ENCODE measurements around the gene TMEM163. TPM values are rescaled to one million over a fixed set of nuclear protein-coding genes. Genes with fewer than 3 reads are reported as not detected.
"Not testable (repeated sequence)": the region's sequence is repeated elsewhere in the genome, so short reads cannot be mapped to it uniquely, and the experiment has no call there.

Gene TMEM163
- total RNA-seq, 1 donor from 2014 or later: 1.0 TPM

DNA sequence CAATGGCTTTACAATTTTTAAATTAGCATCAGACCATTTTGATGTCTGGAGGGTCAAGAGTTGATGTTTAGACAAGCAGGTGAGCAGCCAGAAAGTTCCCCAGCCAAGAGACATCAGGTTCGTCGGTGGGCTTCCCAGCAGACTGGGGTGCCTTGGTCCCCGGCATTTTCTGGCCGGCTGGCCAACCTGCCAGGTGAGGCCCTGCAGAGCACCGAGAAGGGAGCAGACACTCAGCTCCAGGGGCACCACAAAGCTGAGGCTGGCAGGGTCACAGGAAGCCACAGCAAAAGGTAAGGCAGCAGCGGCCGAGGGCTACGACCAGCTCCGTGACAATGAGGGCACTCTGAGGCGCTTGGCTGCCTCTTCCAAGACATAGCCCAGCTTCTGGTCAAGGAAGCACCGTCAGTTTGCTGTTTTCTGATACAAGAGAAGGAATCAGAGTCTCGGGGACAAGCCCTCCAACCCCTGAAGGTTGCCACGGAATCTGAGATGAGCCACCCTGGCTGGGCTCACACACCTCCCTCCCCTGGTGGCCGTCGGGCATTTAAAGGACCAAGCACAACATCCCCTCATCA is 235.9 kb downstream of the TMEM163 start:
- Mint-ChIP-seq H3K4me3 (no peak overlapping the region), H3K9me3 (no peaks in the 10 kb centered on the region), H3K36me3 (ENCODE audit: low read depth) (peaks cover 2% of the 10 kb centered on the region), H3K27ac (ENCODE audit: unreplicated experiment) (no peak overlapping the region), H3K4me1 (no peaks in the 10 kb centered on the region), H3K27me3 (ENCODE audit: low read depth) (no peaks in the 10 kb centered on the region)
- no peak for DNase-seq (ENCODE audit: low read depth, low spot score)
- TF ChIP-seq, protein P1, sequence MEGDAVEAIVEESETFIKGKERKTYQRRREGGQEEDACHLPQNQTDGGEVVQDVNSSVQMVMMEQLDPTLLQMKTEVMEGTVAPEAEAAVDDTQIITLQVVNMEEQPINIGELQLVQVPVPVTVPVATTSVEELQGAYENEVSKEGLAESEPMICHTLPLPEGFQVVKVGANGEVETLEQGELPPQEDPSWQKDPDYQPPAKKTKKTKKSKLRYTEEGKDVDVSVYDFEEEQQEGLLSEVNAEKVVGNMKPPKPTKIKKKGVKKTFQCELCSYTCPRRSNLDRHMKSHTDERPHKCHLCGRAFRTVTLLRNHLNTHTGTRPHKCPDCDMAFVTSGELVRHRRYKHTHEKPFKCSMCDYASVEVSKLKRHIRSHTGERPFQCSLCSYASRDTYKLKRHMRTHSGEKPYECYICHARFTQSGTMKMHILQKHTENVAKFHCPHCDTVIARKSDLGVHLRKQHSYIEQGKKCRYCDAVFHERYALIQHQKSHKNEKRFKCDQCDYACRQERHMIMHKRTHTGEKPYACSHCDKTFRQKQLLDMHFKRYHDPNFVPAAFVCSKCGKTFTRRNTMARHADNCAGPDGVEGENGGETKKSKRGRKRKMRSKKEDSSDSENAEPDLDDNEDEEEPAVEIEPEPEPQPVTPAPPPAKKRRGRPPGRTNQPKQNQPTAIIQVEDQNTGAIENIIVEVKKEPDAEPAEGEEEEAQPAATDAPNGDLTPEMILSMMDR (conservative IDR thresholded peaks at IDR 0.05): no peak

DNA sequence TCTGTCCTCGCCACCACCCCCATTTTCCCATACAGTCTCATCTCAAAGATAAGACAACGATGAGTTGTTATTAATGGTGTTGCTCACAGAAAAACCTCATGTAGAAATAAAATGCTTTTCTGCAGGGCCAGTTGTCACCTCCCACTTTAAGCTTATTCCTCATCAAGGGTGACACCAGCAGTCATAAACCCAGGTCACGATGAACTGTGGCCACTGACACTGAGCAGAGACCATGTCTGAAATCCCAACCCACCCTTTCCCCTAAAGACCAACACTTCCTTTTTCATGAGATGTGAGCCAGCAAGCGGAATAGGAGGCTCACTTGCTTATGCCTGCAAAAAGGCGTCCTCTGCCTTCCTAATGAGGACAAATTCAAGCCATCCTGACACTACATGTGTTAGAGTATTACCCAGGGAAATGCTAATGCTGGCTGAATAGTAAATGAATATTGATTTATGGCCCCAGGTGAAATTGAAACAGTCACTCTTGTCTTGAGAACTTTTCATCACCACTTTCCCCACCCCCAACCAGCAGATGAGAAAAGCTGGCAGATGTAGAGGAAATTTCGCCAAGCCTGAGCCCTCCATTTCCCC is 236.6 kb downstream of the TMEM163 start:
- Mint-ChIP-seq H3K4me1 (no peaks in the 10 kb centered on the region), H3K27me3 (ENCODE audit: low read depth) (no peaks in the 10 kb centered on the region), H3K9me3 (peaks cover 2% of the 10 kb centered on the region), H3K4me3 (no peak overlapping the region), H3K36me3 (ENCODE audit: low read depth) (peaks cover 2% of the 10 kb centered on the region), H3K27ac (ENCODE audit: unreplicated experiment) (no peak overlapping the region)
- DNase-seq (ENCODE audit: low read depth, low spot score): no peak
- TF ChIP-seq, protein P1 (conservative IDR thresholded peaks at IDR 0.05): no peak

DNA sequence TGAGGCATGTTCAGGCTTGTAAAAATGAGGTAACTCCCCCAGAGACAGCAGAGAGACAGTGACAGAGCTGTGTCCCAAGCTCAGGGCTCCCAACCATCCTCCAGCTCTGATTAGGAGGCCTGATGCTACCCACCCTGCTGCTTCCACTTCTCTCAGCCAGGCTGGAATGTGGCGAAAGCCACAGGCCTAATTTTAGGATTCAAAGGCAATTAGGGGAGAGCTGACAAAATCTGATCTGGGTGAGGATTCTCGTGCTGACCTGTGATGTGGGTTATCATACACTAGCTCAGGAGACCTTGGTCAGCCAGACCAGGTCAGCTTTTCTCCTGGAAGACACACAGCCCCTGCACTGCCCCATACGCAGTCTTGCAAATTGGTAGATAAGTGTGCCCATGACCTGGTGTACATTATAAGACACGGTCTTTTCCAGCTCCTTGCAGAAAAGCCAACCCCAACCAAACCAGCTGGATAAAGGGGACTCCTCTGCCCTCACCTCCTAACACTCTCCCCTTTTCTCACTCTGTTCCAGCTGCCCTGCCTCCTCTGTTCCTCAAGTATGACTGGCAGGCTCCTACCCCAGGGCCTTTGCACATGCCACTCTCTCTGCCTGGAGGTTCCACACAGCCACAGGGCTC is 239.0 kb downstream of the TMEM163 start:
- Mint-ChIP-seq H3K9me3 (peaks cover 2% of the 10 kb centered on the region), H3K27ac (ENCODE audit: unreplicated experiment) (peak overlapping the region; percentile 94), H3K27me3 (ENCODE audit: low read depth) (no peaks in the 10 kb centered on the region), H3K4me3 (no peak overlapping the region), H3K36me3 (ENCODE audit: low read depth) (peaks cover 2% of the 10 kb centered on the region), H3K4me1 (no peaks in the 10 kb centered on the region)
- TF ChIP-seq, protein P1 (conservative IDR thresholded peaks at IDR 0.05): no peak
- DNase-seq (ENCODE audit: low read depth, low spot score): no peak

DNA sequence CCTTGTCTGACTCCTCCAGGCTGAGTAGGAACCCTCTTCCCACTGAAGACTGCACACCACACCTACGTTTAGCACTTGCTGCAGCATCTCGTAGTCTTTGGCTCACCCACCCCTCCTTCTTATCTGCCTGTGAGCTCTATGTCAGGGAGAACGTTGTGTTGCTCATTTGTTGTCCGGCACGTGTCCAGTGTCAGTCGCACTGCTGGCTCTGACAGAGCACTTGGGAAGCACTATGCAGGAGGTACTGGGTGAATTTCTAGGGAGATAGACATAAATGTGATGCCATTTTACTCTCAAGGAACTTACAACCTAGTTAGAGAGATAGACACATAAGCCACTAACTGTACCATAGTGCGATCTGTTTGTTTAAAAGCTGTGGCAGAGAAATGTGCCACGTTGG is 241.8 kb downstream of the TMEM163 start:
- H3K9me3 Mint-ChIP-seq: peaks cover 12% of the 10 kb centered on the region
- H3K36me3 Mint-ChIP-seq (ENCODE audit: low read depth); DNase-seq (ENCODE audit: low read depth, low spot score); H3K4me1 Mint-ChIP-seq; H3K27me3 Mint-ChIP-seq (ENCODE audit: low read depth); H3K27ac Mint-ChIP-seq (ENCODE audit: unreplicated experiment); H3K4me3 Mint-ChIP-seq: not testable (repeated sequence)

DNA sequence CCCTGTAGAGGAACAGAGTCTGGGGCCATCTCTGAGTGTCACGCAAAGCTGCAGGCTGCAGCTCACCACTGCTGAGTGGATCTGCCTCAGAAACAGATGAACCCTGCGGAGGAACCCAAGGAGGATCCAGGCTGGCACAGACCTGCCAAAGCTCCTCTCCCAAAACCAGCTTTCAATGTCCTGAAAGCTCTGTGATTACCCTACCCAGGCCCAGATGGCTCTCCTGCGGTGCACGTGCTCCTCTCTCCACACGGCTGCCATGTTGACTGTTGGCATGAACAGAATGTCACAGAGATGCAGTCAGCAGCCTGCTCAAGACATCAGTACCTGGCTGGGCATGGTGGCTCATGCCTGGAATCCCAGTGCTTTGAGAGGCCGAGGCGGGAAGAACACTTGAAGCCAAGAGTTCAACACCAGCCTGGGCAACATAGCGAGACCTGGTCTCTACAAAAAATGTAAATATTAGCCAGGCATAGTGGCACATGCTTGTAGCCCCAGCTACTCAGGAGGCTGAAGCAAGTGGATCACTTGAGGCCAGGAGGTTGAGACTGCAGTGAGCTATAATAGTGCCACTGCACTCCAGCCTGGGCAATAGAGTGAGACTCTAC is 248.1 kb downstream of the TMEM163 start:
- DNase-seq (ENCODE audit: low read depth, low spot score): no peak
- H3K4me1 Mint-ChIP-seq: peaks cover 3% of the 10 kb centered on the region
- H3K36me3 Mint-ChIP-seq (ENCODE audit: low read depth): no peaks in the 10 kb centered on the region
- no peaks in the 10 kb centered on the region for H3K27me3 Mint-ChIP-seq (ENCODE audit: low read depth)
- TF ChIP-seq, protein P1 (conservative IDR thresholded peaks at IDR 0.05): no peak
- H3K4me3 Mint-ChIP-seq: no peak overlapping the region
- peaks cover 9% of the 10 kb centered on the region for H3K9me3 Mint-ChIP-seq
- H3K27ac Mint-ChIP-seq (ENCODE audit: unreplicated experiment): no peak overlapping the region
